ENCODE data around the gene ZBTB21.

Gene ZBTB21

GRCh38 chr21:41976611-41977010, 33.5 kb downstream of the ZBTB21 start:
- TF ChIP-seq CTCF (conservative IDR thresholded peaks at IDR 0.05): no peak
- no peak overlapping the region for H3K27ac ChIP-seq

GRCh38 chr21:41975391-41976272, 34.5 kb downstream of the ZBTB21 start:
- TF ChIP-seq CTCF (conservative IDR thresholded peaks at IDR 0.05): no peak
- H3K27ac ChIP-seq: no peak overlapping the region

DNA sequence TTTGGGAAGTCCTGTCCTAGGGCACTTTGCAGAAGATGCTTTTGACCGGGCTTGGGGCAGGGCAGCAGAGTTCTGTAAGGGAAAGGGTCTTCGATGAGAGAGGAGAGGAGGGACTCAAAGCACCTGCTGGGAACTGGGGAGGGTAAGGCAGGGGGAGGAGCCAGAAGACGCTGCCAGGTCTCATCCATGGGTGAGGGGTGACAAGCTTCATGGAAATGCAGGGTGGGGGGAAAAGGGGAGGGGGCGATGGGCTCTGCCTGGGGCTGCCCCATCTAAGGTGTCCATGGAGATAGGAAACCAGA, 35.5 kb downstream of the ZBTB21 start:
- TF ChIP-seq CTCF (conservative IDR thresholded peaks at IDR 0.05): no peak
- H3K27ac ChIP-seq: no peak overlapping the region

DNA sequence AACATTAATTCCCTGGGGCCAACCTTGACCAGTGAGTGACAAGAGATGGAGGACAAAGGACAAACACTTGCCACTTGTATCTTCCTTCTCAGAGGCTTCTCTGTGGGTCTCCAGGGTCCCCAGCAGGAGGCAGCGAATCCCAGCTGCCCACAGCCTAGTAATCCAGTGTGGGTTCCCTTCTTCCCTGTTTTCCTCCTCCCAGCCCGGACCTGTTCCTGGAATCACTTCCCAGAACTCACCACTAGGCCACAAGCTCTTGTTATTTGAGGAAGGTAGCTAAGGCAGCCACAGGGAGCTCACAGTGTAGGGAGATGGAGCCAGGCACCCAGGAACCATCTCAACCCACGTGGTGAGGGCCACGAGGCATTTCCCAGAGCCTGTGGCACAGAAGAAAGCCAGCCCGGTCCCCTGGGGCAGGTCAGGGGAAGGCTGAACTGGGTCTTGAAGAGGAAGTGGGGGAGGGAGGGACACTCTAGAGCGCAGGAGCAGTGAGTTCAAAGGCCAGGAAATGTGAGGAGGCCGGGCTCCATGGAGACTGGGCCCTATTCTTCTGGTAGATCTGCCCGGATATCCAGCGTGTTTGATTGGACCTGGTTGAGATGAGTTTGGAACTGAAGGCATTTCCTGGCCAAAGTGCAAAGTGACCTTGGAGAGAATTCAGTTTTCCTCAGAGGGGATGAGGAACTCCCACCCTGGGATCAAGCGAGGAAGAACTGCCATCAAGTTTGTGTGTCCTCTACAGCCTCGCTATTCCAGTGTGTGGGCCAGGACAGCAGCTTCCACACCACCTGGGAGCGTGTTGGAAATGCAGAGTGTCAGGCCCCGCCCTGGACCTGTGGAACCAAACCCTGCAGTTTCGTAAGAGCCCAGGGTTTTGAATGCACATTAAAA, 36.1 kb downstream of the ZBTB21 start:
- no peak overlapping the region for H3K27ac ChIP-seq
- TF ChIP-seq CTCF (conservative IDR thresholded peaks at IDR 0.05): 0 out of 2 replicates have a peak, but pooled peaks have one; percentile 4

DNA sequence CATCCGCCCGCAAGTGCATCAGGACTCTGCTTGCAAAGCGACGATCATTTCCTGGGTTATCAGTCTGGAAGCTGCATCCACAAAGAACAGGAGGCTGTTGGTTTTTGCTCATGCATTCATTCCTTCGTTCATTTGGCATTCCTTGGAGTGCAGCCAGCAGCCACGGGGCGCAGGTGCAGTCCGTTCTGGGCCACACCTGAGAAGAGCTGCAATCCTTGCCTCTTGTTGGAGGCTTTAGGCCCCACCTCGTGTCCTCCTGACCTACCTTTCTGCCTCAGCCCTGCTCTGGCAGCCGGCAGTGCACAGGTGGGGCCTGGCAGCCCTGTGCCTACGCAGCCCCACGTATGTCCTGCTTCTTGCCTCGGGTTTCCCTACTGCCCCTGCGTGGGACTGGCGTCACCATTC, 36.7 kb downstream of the ZBTB21 start:
- TF ChIP-seq CTCF (conservative IDR thresholded peaks at IDR 0.05): no peak
- no peak overlapping the region for H3K27ac ChIP-seq

DNA sequence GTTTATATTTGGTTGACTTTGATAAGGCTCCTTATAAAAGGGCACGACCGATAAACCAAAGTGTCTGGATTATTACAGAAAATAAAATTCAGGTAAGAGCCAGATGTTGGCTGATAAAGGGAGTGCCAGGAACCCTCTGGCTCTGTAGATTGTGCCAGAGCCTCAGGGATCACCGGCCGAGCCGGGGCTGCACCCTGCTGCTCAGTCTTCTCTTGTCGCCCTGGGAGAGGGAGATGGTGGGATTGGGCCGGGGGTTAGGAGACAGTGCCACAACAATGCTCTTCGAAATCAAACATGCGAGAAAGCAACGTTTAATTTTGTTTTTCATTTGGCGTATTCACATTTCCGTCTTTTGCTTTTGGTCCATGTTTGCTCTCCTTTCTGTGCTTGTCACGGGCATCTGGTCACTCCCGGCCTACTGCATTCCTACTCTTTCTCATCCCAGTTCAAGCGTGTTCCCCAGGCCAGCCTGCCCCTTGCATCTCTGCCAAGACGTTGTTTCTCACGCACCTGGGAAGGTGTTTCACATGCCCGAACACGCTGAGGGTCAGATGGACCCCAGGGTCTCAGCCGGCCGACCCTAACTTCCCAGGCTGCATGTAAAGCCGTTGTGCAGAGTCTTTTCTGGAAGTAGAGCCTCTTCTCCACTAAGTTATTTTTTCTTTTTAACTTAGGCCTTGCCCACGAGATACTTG, 37.5 kb downstream of the ZBTB21 start:
- no peak overlapping the region for H3K27ac ChIP-seq
- no peak for TF ChIP-seq CTCF (conservative IDR thresholded peaks at IDR 0.05)

DNA sequence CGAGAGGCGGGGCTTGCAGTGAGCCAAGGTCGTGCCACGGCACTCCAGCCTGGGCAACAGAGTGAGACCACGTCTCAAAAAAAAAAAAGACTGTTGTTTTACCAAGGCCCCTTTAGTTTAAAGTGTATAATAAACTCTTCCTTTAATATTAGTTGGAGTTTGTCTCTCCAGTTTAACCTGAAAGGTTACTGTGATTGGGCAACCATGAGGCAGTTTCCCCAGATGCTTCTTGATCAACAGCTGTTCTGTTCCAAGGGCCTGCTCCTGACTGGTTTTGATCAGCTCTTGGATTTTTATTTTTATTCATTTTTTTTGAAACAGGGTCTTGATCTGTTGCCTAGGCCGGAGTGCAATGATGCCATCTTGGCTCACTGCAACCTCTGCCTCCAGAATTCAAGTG, 38.3 kb downstream of the ZBTB21 start:
- TF ChIP-seq CTCF (conservative IDR thresholded peaks at IDR 0.05): no peak
- H3K27ac ChIP-seq: no peak overlapping the region

Measured in VCaP (cell line).